NT2/D1 (cell line): ENCODE results near the gene UBE3C.

Source experiments
- YY1 ChIP-seq: IDR thresholded peaks from 2 replicates; pipeline ENCODE4 v1.6.1; 2011; ENCODE audit not compliant: insufficient read length, insufficient read depth
- ZNF274 ChIP-seq: IDR thresholded peaks from 2 replicates; pipeline ENCODE4 v1.6.1; 2011; ENCODE audit warnings: mild to moderate bottlenecking, low read depth, low read length

GRCh38 chr7:157280216-157280841 lies 141.6 kb downstream of the UBE3C start:
- no peak for TF ChIP-seq YY1
- TF ChIP-seq ZNF274 = no peak
